ENCODE results near the gene ATRN.

ATRN gene

GRCh38 chr20:3661814-3662665 lies 191.2 kb downstream of the ATRN start:
- no peak overlapping the region for H3K4me3 ChIP-seq (ENCODE audit: low read depth, low read length)
- TF ChIP-seq, protein P1, sequence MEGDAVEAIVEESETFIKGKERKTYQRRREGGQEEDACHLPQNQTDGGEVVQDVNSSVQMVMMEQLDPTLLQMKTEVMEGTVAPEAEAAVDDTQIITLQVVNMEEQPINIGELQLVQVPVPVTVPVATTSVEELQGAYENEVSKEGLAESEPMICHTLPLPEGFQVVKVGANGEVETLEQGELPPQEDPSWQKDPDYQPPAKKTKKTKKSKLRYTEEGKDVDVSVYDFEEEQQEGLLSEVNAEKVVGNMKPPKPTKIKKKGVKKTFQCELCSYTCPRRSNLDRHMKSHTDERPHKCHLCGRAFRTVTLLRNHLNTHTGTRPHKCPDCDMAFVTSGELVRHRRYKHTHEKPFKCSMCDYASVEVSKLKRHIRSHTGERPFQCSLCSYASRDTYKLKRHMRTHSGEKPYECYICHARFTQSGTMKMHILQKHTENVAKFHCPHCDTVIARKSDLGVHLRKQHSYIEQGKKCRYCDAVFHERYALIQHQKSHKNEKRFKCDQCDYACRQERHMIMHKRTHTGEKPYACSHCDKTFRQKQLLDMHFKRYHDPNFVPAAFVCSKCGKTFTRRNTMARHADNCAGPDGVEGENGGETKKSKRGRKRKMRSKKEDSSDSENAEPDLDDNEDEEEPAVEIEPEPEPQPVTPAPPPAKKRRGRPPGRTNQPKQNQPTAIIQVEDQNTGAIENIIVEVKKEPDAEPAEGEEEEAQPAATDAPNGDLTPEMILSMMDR (IDR thresholded peaks at IDR 0.05; ENCODE audit: borderline replicate concordance, insufficient read depth, low read depth, low read length) = no peak

- no peak within 1 kb of the TSS for H3K4me3 ChIP-seq (ENCODE audit: low read depth, low read length)
- TF ChIP-seq, protein P1 (IDR thresholded peaks at IDR 0.05; ENCODE audit: borderline replicate concordance, insufficient read depth, low read depth, low read length) = no peak
These were observed 192.3 kb downstream of the ATRN start, which contains the start of gene GFRA4 for GRCh38 chr20:3663031-3663701. GFRA4 (minus strand) TSS chr20:3663399; CDS start chr20:3663399, 0 bp downstream.

DNA sequence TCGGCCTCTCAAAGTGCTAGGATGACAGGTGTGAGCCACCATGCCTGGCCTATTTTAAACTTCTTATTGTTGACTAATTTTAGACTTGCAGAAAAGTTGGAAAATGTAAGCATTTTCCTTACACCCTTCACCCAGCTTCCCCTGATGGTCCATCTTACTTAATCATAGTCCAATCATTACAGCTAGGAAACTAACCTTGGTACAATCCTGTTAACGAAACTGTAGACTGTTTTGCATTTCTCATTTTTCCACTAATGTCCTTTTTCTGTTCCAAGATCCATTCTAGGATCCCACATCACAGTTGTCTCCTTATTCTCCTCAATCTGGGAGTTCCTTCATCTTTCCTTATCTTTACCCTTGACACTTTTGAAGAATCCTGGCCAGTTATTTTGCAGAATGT lies 193.0 kb downstream of the ATRN start:
- no peak overlapping the region for H3K4me3 ChIP-seq (ENCODE audit: low read depth, low read length)
- TF ChIP-seq, protein P1 (IDR thresholded peaks at IDR 0.05; ENCODE audit: borderline replicate concordance, insufficient read depth, low read depth, low read length) = no peak

DNA sequence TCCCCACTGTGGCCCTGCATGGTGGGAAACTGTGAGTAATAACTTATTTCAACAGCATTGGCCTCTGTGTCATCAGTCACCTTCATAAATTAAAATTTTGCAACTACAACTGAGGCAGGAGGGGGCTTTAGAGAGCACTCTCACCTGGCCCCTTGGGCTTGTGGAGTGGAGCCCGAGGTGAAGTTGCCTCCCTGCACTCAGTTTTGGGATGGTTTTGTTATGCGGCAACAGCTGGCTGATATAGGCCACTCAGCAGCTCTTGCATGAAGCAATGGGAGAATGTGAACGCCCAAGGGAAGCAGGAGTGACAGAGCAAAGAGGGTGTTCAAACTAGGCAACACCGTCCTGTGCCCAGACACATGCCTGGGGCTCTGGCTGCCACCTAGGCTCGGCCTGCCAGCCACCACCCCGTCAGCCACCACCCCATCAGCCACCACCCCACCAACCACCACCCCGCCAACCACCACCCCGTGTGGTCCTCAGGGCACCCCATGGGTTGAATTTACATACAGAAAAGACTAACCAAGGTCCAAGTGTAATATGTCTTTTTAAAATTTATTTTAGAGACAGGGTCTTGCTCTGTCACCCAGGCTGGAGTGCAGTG lies 196.7 kb downstream of the ATRN start:
- no peak overlapping the region for H3K4me3 ChIP-seq (ENCODE audit: low read depth, low read length)
- TF ChIP-seq, protein P1 (IDR thresholded peaks at IDR 0.05; ENCODE audit: borderline replicate concordance, insufficient read depth, low read depth, low read length) = no peak

DNA sequence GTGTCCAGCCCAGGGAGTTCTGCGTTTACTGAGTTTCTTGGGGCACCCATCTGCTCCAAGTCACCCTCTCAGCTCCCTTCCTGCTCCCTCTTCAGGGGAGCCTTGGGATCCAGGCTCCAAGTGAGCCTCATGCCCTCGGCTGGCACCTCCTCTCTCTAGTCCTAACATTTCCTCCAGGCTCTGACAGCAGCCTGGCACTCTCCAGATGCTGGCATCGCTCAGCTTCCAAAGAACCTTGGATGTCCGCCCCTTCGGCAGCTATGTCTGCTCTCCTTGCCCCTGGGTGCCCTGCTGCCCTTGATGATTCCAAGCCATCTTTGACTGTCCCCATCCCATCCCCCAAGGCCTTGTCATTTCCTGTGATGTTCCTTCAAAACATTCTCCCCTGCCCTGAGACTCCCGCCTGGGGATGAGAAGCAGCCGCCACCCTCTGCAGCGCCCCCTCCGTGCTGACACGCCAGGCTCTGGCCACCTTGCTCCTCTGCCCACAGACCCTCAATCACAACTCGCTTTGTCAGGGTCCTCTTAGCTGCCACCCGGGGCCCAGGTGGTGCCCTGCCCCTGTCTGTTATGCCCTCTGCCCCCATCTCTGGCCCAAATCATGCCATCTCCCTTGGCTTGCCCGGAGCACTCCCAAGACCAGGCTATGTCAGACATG lies 199.0 kb downstream of the ATRN start:
- no peak overlapping the region for H3K4me3 ChIP-seq (ENCODE audit: low read depth, low read length)
- TF ChIP-seq, protein P1 (IDR thresholded peaks at IDR 0.05; ENCODE audit: borderline replicate concordance, insufficient read depth, low read depth, low read length) = no peak

DNA sequence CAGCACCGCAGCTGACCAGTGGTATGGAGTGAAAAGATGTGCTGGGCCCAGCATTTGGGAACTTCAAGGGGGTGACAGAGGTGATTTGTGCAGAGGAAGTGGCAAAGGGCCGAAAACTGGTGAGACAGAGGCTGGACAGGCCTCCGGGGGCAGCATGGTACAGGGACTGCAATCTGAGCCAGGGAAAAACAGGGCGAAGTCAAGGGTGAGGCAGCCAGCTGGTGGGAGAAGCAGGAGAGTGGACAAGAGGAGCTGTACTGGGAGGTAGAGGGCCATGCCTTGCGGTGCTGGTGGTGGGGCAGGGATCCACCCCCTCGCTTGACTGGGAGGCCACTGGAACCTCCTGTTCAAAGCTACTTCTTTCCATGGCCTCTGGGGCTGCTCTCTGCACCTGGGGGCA lies 199.7 kb downstream of the ATRN start:
- TF ChIP-seq, protein P1 (IDR thresholded peaks at IDR 0.05; ENCODE audit: borderline replicate concordance, insufficient read depth, low read depth, low read length) = no peak
- H3K4me3 ChIP-seq (ENCODE audit: low read depth, low read length) = no peak overlapping the region

Measured in GM12875 (cell line).